ENCODE measurements around the gene FSTL3.
"Not testable (repeated sequence)": the region's sequence is repeated elsewhere in the genome, so short reads cannot be mapped to it uniquely, and the experiment has no call there.

FSTL3 gene

DNA sequence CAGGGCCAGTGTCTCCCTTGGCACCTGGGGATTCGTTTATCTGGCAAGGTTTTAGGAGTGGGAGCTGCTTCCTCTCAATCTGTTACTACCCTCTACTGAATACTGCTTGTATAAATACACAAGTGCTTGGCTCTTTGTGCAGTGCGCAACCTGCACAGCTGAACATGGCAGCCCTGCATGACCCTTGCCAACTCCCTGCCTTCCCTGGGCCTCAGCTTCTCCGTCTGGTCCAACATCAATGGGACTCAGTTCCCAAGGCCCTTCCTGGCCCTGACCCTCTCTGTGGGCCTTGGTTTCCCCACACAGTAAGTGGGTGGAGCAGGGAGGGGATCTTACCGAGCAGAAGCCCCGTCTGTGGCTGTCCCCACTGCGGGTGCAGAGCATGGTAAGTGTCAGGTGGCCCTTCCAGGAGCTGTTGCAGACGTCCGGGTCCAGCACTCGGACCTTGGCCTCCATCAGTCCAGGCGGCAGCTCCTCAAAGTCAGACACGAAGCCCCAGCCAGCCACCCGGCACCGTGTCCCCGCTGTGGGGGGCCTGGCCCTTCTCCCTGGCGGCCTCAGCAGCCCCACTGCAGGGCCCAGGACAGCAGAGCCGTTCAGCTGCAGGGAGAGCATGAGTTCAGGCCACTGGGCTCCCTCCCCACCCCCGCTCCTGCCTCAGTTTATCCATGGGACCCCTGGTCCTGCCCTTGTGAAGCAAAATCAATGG, 10.6 kb downstream of the FSTL3 start:
- DNase-seq = no peak

- DNase-seq = no peak
Measured at GRCh38 chr19:687569-688166, 11.5 kb downstream of the FSTL3 start.

- no peak for DNase-seq
Measured at GRCh38 chr19:688214-688613, 12.0 kb downstream of the FSTL3 start.

DNA sequence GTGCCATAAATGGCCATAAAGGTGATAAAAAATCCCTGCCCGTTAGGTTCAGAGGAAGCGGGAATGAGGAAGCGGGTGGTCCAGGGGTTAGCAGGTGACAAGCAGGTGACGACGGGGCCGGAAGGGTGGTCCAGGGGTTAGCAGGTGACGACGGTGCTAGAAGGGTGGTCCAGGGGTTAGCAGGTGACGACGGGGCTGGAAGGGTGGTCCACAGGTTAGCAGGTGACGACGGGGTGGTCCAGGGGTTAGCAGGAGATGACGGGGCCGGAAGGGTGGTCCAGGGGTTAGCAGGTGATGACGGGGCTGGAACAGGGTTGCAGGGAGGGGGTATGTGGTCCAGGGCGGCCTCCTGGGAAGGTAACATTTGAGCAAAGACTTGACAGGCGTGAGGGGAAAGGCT, 12.8 kb downstream of the FSTL3 start:
- no peak for DNase-seq

- no peak for DNase-seq
Measured at GRCh38 chr19:690203-690602, 14.0 kb downstream of the FSTL3 start.

DNA sequence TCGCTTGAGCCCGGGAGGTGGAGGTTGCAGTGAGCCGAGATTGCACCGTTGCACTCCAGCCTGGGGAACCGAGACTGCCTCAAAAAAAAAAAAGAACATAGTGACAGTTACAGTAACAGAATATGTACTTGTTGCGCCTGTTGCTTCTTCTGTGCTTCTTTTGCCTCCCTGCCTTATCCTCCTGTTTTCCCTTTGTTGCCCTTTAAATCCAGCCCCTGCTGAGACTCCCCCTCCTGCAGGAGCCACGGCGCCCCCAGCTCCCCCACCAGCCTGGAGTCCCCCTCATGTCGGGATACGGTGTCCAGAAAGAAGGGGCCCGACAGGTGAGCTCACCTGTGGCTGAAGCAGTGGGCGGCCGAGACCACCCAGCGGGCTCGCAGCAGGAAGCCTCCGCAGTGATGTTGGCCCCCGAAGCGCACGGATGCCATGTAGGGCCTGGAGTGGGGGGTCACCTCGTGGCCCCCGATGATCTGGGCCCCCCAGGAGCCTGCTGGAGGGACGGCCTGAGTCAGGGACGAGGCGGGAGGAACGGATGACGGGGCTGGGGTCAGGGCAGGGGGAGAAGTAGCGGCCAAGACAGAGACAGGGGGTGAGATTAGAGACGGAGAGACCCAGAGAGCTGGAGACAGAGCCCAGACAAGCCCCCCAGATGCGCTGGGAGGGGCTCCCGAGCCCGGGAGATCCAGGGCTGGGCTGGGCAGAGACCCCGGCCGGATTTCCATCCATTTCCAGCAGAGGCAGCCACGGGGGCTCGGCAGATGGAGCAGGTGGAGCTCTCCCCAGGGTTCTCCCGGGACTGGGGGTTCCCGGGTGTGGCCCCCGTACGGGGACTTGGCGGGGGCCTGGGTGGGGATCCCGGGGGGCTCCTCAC, 18.5 kb downstream of the FSTL3 start:
- no peak for DNase-seq

- DNase-seq = no peak
Measured at GRCh38 chr19:695352-695949, 19.3 kb downstream of the FSTL3 start, which contains the start of gene PRSS57. Gene PRSS57 (minus strand): TSS chr19:695452. CDS start chr19:695430, 22 bp downstream.

- not testable (repeated sequence) for DNase-seq
Measured at GRCh38 chr19:698529-698928, 22.3 kb downstream of the FSTL3 start.

- not testable (repeated sequence) for DNase-seq
Measured at GRCh38 chr19:699885-700284, 23.7 kb downstream of the FSTL3 start.

GRCh38 chr19:702847-703246, 26.7 kb downstream of the FSTL3 start:
- DNase-seq = not testable (repeated sequence)

GRCh38 chr19:703329-703650, 27.1 kb downstream of the FSTL3 start:
- DNase-seq = no peak

- DNase-seq = peak; percentile 73
Measured at GRCh38 chr19:703651-704446, 27.7 kb downstream of the FSTL3 start.

- DNase-seq = no peak
Measured at GRCh38 chr19:704447-704741, 28.2 kb downstream of the FSTL3 start.

DNA sequence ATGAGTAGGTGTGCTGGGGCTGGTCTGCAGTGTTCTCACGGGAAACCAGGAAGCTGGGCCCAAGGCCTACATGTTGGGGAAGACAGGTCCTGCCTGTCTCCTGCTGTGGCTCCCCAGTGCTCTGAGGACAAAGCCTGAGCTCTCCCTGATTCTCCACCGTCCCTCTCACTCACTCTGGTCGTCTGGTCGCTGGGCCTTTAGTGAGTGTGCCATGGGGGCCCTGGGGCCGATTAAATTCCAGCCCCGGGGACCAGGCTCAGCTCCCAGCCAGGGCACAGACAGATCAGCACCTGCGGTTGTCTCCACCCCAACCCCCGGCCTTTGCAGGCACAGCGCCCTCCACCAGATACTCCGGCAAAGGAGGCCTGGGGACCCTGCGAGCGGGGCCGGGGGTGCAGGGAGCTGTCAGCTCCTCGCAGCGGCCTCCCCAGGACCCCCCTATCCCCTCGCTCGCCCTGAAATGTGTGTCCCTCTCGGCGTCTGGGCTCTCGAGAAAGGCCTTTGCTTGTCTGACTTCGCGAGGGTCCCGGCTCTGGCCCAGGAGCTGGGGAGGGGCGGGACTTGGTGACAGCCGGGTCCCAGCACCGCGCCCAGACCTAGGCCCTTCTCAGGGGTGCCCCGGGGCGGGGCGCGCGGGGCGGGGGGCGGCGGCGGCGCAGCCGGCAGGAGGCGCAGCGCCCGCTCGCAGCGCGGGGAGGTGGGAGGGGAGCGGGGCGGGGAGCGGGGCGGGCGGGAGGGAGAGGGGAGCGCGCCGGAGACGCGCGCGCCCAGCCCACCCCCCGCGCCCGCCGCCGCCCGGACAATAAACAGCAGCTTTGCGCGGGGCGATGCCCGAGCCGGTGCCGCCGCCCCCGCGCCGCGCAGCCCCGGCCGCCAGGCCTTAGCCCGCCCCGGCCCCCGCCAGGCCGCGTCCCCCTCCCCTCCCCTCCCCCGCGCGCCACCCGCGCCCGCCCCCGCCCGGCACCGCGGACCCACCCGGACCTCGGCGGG, 32.3 kb downstream of the FSTL3 start, which contains the start of gene PALM:
Gene PALM (plus strand): TSS at position 782 of the 990 bp plus-strand sequence. CDS start 212 bp downstream, outside the sequence.
- no peak for DNase-seq

DNA sequence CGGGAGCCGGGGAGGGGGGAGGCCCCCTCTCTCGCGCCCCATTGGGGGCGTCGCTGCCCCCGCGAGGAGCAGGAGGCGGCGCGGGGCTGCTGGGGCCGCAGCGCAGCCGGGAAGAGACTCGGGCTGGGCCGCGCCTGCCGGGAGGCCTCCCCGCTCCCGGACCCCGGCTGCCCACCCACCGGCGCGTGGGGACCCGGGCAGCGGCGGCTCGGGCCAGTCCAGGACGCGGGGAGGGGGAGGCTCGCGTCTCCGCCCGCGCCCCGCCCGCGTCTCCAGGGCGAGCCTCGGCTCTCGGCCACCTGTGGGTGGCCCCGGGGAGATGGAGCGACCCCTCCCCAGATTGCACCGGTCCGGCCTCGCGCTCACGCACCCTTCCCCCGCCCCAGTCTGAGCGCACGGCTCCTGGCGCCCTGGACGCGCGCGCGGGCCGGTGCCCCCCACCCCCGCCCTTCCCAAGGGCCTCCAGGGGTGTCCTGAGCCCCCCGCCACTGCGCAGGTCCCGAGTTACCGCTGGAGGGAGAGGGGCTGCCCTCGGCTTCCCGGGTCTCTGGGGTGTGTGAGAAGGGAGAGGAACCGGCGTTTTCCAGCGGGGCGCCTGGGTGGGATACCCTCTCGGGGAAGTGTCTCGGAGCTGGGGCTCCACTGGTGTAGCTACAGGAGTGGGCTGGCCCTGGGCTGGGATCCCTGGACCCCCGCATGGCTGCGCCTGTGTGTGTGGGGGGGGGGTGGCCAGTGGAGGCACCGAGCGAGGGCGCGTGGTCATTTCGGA, 33.2 kb downstream of the FSTL3 start:
- DNase-seq = no peak

DNA sequence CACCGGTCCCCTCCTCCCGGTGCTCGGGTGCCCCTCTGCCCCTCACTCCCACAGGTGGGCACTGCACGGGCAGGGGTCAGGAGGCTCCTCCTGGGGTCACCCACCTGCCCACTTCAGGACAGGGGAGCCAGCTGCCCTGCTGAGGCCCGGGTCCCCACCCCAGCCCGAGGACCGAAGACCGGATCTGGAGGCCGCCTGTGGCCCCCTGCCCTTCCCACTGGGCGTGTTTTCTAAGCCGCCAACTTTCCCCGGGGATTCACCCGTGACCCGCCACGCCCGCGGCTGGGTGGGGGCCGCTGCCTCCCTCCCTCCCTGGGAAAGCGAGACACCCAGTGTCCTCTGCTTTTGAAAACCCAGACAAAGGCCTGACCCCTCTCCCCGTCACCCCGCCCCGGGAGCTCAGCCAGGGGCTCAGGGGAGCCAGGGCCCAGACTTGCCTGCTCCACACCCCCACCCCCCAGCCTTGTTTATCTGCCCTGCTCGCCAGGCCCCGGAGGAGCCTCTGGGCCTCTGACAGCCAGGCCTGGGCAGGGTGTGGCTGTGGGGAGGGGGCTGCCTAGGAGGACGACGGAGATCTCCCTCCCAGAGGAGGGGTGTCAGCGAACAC, 33.9 kb downstream of the FSTL3 start:
- no peak for DNase-seq

DNA sequence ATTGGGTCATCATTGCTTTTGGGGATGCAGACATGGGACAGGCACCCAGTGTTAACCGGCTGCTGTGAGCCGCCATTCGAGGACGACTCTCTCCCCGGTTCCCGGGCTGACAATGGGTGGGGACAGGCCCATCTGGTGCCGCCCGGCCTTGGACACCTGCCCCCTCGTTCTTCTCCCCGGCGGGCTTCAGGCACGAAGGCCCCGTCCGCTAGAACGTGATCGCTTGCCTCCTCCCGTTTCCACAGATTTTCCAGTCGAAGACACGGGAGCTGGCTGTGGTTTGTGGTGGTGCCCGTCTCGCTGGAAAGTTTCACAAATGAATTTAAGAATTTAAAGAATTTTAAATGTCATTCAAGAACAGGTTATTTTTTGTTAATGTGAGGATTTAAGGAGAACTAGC, 34.6 kb downstream of the FSTL3 start:
- DNase-seq = no peak

- DNase-seq = no peak
Measured at GRCh38 chr19:711254-711653, 35.1 kb downstream of the FSTL3 start.

- no peak for DNase-seq
Measured at GRCh38 chr19:715347-715746, 39.2 kb downstream of the FSTL3 start.
